Heart right ventricle (tissue), 16 donors: Measurements from ENCODE around the gene OVAAL. TPM values are rescaled to one million over a fixed set of nuclear protein-coding genes. Genes with fewer than 3 reads are reported as not detected.
A peak's percentile ranks its signal among the peaks of the same experiment; 100 is the strongest.

Experiments used
- ATAC-seq, 8 donors: fragments of 200-7000 bp; cut with Tn5 transposase; one replicate each; pipeline ENCODE4 v1.9.1; 2020; ENCODE audit warnings: mild to moderate bottlenecking in 8 of 8, moderate library complexity in 8 of 8, moderate number of reproducible peaks in 1 of 8
- DNase-seq, 2 donors: peaks; one replicate each; pipeline ENCODE4 v3.0.0-alpha.2; 2020
- H3K27ac ChIP-seq, 10 donors: fragments of 200-600 bp; sonication (generic) in 2 of 10; one replicate each; pipeline versions ENCODE4 v1.5.0 to v1.8.0; 2020 to 2022; ENCODE audit warnings: mild to moderate bottlenecking in 3 of 10
- H3K27me3 ChIP-seq, 7 donors: fragments of 200-600 bp; one replicate each; pipeline ENCODE4 v1.8.0; 2021 to 2022; ENCODE audit warnings: mild to moderate bottlenecking in 2 of 7
- H3K36me3 ChIP-seq, 9 donors: fragments of 200-600 bp; sonication (generic) in 1 of 9; one replicate each; pipeline versions ENCODE4 v1.5.0 to v1.8.0; 2020 to 2022; ENCODE audit warnings: mild to moderate bottlenecking in 2 of 9
- H3K4me1 ChIP-seq, 9 donors: fragments of 200-600 bp; sonication (generic) in 1 of 9; one replicate each; pipeline versions ENCODE4 v1.5.0 to v1.8.0; 2020 to 2022; ENCODE audit warnings: mild to moderate bottlenecking in 4 of 9
- H3K4me3 ChIP-seq, 10 donors: fragments of 200-600 bp; sonication (generic) in 2 of 10; one replicate each; pipeline versions ENCODE4 v1.5.0 to v1.8.0; 2020 to 2022; ENCODE audit warnings: mild to moderate bottlenecking in 7 of 10, moderate library complexity in 2 of 10
- H3K9me3 ChIP-seq, 11 donors: fragments of 200-600 bp in 10 of 11; sonication (generic) in 2 of 11; one replicate each; pipeline versions ENCODE4 v1.5.0 to v1.8.0; 2013 to 2022; ENCODE audit warnings: mild to moderate bottlenecking in 2 of 11, control low read depth in 1 of 11, moderate library complexity in 1 of 11
- CTCF ChIP-seq, 9 donors: fragments of 200-600 bp; sonication (generic) in 2 of 9; IDR thresholded peaks; one replicate each; pipeline versions ENCODE4 v1.5.0 to v1.8.0; 2021 to 2022; ENCODE audit warnings: antibody characterized with exemption in 9 of 9, mild to moderate bottlenecking in 5 of 9, moderate library complexity in 1 of 9
- whole genome bisulfite sequencing, 2 donors: extraction: QIAGEN DNeasy Blood & Tissue Kit; methylation state at CpG; one replicate each; pipeline ENCODE4 v1.1.7; 2013; ENCODE audit warnings: inconsistent platforms in 1 of 2; 5-methylcytosine and 5-hydroxymethylcytosine counted together
- intact Hi-C, 10 donors: fragments of 100-400 bp; cut with DNase I; formaldehyde crosslinking; loops; one replicate each; pipeline versions ENCODE4 v1.11.1 to v1.14.2; 2022
- polyA plus RNA-seq, 2 donors: library from polyadenylated mRNA; stranded (reverse); fragments of 200-250 nt; gene quantifications; one replicate each; pipeline ENCODE4 v1.2.3, GENCODE V29; 2013
- total RNA-seq, 10 donors: library from RNA; stranded (reverse); fragmentation: NEBNext Ultra II Directional in 3 of 10; extraction: Animal tissue kit (Norgen Biotek cat#: 25700) in 3 of 10; gene quantifications; one replicate each; pipeline versions ENCODE4 v1.2.1 to v1.2.4, GENCODE V29; 2021 to 2023
- donor health status: Arrhythmogenic right ventricular cardiomyopathy.
- donor health status: ischemic (EF 13 %, LVEDD 7.1; RV severe dilation, severe dysfunction).
- donor health status: healthy with polysubstance abuse.
- donor health status: DM: no; HTN: yes; CAD: no.
- donor health status: DM: no; HTN: no; CAD: no.
- donor health status: ischemic (EF 25% LVEDD 6.9; RV normal size, moderate dysfunction).
- donor health status: ischemic (EF 25% LVEDD 5.7; RV mildly dilated, moderate dysfunction).
- donor health status: healthy.
- donor health status: DM: yes; HTN: yes; CAD: no.
- donor health status: Ischemic cardiomyopathy.
- donor health status: ischemic (EF 35%, LVEDD 5.7; RV mildly dilated, moderate dysfunction).
- donor health status: nonischemic (EF 11% LVEDD 7.7; RV severe dilation, severe dysfunction).
- donor health status: DM: yes; HTN: yes; CAD: no.
- donor health status: PGD.
- donor health status: ischemic (EF 29% LVEDD 5.4; RV normal size, mild dysfunction).
- donor health status: nonischemic (EF 23%, LVEDD 6.1; RV moderate dilation, normal function).

The OVAAL gene
- total and polyA plus RNA-seq, 12 donors = 0.27 to 7.3 (median 2.7) TPM

DNA sequence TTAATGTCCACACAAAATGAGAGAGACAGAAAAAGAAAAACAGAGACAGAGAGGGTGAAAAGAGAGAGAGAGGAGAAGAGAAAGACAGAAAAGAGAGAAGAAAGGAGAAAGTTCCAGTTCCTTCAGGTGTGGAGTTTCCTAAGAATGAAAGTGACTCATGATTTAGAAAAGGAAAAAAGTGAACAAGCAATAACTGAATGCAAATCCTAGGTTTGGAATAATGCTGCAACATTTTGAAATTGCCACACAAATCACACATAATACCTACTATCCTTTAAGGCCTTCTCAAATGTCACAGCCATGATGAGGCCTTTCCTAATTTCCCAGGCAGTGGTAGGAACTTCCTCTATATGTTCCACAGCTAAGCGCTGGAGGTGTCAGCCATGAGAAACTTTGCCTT, 41.6 kb downstream of the OVAAL start:
- Histone ChIP-seq H3K4me3 (no peak overlapping the region), H3K36me3 (no peaks in the 10 kb centered on the region), H3K9me3 (no peaks in the 10 kb centered on the region), H3K27ac (no peak overlapping the region), H3K4me1 (peaks cover 0 to 32% (median 9%) of the 10 kb centered on the region in 9 donors), H3K27me3 (no peaks in the 10 kb centered on the region)
- DNase-seq (no peak), ATAC-seq (no peak)
- WGBS, 2 donors = 98 to 100% methylated on average over 1 of the region's 1 CpG
- intact Hi-C loops = loop anchor here in 1 of 10 donors (5.0 kb wide), 1 partner anchor 33 kb away; no protein-coding TSS in a partner anchor
- no peak for TF ChIP-seq CTCF (IDR thresholded peaks at IDR 0.05)

GRCh38 chr1:180601512-180601911, 42.7 kb downstream of the OVAAL start:
- intact Hi-C loops = loop anchor here in 1 of 10 donors (5.0 kb wide), 1 partner anchor 34 kb away; no protein-coding TSS in a partner anchor
- DNase-seq (no peak), ATAC-seq (no peak)
- no peaks in the 10 kb centered on the region for H3K27me3 ChIP-seq
- no peaks in the 10 kb centered on the region for H3K9me3 ChIP-seq
- H3K36me3 ChIP-seq = no peaks in the 10 kb centered on the region
- H3K4me1 ChIP-seq = peaks cover 0 to 32% (median 9%) of the 10 kb centered on the region in 9 donors
- no peak overlapping the region for H3K27ac ChIP-seq
- no peak for TF ChIP-seq CTCF (IDR thresholded peaks at IDR 0.05)
- WGBS, 2 donors = 57% methylated on average over 1 of the region's 1 CpG
- no peak overlapping the region for H3K4me3 ChIP-seq

- no peak for TF ChIP-seq CTCF (IDR thresholded peaks at IDR 0.05)
- Histone ChIP-seq H3K4me1 (peaks cover 0 to 32% (median 9%) of the 10 kb centered on the region in 9 donors), H3K36me3 (no peaks in the 10 kb centered on the region), H3K27ac (peak overlapping the region in 8 of 10 donors; percentile 33 to 80 (median 65)), H3K27me3 (no peaks in the 10 kb centered on the region), H3K9me3 (no peaks in the 10 kb centered on the region), H3K4me3 (no peak overlapping the region)
- intact Hi-C loops = loop anchor here in 1 of 10 donors (5.0 kb wide), 1 partner anchor 36 kb away; no protein-coding TSS in a partner anchor
- ATAC-seq (peak; percentile 81 to 95 (median 90)), DNase-seq (peak; percentile 31 to 44)
- 47 to 57% methylated on average over 6 of the region's 6 CpGs for WGBS, 2 donors
Measured at GRCh38 chr1:180603223-180603849, 44.6 kb downstream of the OVAAL start.

DNA sequence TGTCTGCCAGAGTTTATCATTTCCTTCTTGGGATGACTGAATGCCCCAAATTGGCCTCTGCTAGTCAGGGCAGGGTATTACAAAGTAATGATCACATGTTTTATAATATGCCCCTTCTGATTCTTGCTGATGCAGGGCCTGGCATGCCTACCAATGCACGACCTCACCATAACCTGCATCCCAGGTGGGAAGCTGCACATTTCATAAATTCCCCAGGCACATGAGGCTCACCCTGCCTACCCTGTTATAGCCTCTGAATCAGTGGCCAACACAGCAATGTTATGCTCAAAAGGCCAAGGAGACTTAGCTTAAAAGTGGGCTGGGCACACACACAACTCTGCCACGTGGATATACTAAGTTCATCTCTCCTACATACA, 45.1 kb downstream of the OVAAL start:
- H3K4me3 ChIP-seq = no peak overlapping the region
- ATAC-seq (peak in 3 of 8 donors; percentile 27 to 51 (median 43)), DNase-seq (no peak)
- H3K9me3 ChIP-seq = no peaks in the 10 kb centered on the region
- H3K4me1 ChIP-seq = peaks cover 0 to 32% (median 9%) of the 10 kb centered on the region in 9 donors
- H3K36me3 ChIP-seq = no peaks in the 10 kb centered on the region
- no peaks in the 10 kb centered on the region for H3K27me3 ChIP-seq
- intact Hi-C loops = loop anchor here in 1 of 10 donors (5.0 kb wide), 1 partner anchor 37 kb away; no protein-coding TSS in a partner anchor
- 72 to 85% methylated on average over 2 of the region's 2 CpGs for WGBS, 2 donors
- H3K27ac ChIP-seq = peak overlapping the region in 7 of 10 donors; percentile 47 to 80 (median 65)
- no peak for TF ChIP-seq CTCF (IDR thresholded peaks at IDR 0.05)
